GM21576 (cell line): ENCODE data around the gene CYP27B1.

Experiments
- ATAC-seq: cut with Tn5 transposase; IDR thresholded peaks from one replicate; pipeline ENCODE4 v1.9.1; 2021; ENCODE audit warnings: mild to moderate bottlenecking, moderate library complexity; ENCODE audit not compliant: unreplicated experiment

Gene CYP27B1

GRCh38 chr12:57751788-57752667, 14.8 kb downstream of the CYP27B1 start, which contains the start of gene CDK4:
Gene CDK4, minus strand, starts transcription at chr12:57752310. Its CDS starts 593 bp downstream, at chr12:57751717.
- ATAC-seq: peak; percentile 70

DNA sequence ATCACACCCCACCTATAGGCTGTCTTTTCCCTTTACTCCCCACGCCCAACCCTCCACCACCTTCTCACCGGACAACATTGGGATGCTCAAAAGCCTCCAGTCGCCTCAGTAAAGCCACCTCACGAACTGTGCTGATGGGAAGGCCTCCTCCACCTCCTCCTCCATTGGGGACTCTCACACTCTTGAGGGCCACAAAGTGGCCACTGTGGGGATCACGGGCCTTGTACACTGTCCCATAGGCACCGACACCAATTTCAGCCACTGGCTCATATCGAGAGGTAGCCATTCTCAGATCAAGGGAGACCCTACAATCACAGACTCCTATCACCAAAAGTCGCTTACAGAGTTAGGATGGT, 15.5 kb downstream of the CYP27B1 start:
- ATAC-seq: no peak

- ATAC-seq: no peak
Observed at GRCh38 chr12:57750561-57751431, 16.1 kb downstream of the CYP27B1 start.

DNA sequence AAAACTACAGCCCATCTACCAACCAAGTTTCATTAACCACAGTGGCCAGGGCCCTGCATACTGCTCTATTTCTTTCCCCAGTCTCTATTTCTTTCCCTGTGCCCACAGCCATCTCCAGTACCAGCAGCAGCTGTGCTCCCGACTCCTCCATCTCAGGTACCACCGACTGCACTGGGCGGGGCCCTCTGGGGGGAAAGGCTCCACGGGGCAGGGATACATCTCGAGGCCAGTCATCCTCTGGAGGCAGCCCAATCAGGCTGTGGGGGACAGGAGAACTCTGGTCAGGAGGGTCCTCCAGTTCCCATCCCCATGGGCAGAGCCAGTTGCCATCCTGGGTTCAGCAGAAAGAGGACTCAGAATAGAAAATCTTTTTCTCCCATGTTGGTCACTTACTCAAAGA, 17.8 kb downstream of the CYP27B1 start:
- ATAC-seq: no peak

- no peak for ATAC-seq
Observed at GRCh38 chr12:57746025-57746424, 20.9 kb downstream of the CYP27B1 start.

DNA sequence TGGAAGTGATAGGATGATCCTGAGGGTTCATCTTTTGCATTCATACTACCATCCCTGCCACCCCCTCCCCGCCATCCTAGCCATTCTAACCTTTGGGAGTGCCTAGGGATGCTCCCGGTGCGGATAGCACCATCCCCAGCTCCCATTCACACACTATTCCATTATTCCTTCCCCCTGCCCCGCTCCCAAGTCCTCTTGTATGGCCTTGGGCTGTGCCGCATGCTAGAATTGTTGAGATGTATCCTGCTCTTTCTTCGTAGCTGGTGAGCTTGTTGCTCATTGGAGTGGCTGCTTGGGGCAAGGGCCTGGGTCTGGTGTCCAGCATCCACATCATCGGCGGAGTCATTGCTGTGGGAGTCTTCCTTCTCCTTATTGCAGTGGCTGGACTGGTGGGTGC, 21.4 kb downstream of the CYP27B1 start:
- no peak for ATAC-seq

DNA sequence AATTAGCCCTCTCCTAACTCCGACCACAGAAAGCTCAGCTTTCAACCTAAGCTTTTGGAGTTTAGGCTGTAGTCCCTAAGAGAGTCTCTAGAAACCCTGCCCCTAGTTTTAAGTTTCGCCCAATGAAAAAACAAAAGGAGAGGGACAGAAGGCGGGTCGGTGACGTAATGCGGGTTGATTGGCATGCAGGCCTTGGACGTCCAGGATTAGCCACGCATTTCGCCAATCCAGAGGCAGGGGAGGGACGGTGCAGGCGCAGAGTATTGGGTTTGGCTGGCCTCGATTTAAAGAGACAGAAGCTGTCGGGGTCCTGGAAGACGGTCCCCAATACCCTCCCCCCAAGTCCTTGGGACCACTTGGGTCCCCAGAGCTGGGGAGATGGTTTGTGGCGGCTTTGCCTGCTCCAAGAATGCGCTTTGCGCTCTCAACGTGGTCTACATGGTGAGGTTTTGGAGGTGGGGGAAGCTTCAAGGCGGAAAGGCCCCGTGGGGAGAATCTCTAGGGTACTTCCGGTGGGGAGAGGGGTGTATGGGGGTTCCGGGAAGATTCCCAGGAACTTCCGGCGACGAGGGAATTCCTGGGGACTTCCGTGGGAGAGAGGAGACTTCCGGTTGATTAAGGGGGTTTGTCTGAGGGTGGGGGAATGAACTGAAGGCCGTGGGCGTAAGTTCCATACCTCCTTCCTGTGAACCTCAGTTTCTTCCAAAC, 21.9 kb downstream of the CYP27B1 start, which contains the start of gene TSPAN31:
Gene TSPAN31, plus strand, starts transcription at position 263 of the 708 bp plus-strand sequence. Its CDS starts 116 bp downstream, at position 379.
- peak; percentile 82 for ATAC-seq

GRCh38 chr12:57744194-57744776, 22.6 kb downstream of the CYP27B1 start:
- ATAC-seq: peak; percentile 25

DNA sequence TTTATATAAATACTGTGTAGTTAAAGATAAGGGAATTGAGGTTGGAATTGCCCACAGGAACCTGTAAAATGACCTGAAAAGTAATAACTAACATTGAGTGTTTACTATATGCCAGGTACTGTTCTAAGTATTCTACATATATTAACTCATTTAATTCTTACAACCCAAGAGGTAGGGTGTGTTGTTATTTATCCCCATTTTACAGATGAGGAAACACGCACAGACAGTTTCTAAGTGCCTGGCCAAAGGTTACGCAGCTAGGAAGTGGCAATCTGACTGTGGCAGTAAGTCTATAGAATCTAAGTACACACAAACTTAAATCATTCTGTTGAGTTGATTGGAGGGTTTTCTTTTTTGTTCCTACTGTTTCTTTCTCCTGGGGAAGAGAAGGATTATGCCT, 23.1 kb downstream of the CYP27B1 start:
- no peak for ATAC-seq

DNA sequence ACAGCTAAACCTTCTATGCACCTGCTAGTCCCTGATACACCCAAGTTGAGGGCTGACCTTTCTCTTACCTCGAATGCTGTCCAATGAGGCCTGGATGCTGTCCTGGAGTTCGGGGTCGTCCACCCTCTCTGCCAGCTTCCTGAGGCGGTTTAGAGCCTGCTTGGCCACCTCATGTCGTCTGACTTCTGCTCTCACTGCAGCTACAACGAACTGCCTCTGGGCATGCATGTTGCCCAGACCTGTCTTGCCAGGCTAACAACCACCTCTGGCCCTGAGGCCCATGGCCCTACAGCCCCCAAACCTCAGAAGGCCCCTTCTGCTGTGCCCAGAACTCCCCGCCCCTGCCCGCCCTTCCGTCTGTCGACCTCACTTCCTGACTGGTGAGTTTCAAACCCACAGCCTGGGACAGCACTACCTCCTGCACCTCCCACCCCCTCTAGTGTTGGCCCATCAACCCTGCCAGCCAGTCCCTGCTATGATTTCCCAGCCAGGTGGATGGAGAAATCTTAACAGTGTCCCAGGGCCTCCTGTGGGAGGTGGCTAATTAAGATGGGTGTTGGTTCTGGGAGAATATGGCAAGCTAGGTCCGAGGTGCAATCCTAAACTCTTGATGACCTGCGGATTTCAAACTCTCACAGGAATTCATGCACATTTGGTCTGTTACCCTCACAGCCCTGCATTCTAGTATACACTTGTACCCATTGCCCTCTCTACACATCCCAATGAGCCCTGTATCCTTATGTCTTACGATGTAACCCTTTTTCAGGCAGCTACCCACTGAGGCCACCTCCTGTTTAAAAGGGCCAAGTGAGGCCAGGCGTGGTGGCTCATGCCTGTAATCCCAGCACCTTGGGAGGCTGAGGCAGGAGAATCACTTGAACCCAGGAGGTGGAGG, 24.8 kb downstream of the CYP27B1 start:
- ATAC-seq: peak; percentile 60

- no peak for ATAC-seq
Observed at GRCh38 chr12:57741413-57741789, 25.5 kb downstream of the CYP27B1 start.

DNA sequence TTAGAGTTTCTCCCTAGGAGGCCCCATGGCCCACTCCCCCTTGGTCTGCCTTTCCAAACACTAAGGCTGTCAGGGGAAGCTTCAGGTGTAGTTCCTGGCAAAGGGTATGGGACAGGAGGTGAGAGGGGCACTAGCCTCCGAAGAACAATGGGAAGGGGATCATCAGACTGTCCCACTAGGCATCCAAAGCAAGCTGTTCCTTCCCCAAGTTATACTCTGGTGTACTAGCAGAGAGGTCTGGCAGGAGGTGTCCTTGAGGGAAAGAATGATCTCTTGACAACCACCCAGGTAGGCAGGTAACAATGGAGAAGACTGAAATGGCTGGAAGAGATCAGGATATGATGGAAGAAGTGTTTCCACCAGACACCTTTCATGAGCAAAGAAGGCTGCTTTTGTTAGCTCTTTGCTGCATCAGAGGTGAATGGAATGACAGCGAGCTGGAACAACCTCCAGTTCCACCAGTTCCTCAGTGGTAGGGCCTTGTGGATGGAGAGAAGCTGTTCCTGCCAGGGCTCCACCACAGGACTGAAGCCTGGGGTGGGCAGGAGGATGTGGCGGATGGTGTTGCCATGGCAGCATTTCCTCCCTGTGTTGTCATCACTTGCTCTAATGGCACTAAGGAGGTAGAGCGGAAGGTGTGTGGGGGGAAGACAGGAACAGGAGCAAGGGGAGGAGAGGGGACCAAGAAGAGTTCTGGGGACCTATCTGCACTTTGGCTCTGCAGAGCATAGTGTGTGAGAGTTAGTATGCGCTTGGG, 26.0 kb downstream of the CYP27B1 start:
- ATAC-seq: peak; percentile 39

- no peak for ATAC-seq
Observed at GRCh38 chr12:57739914-57740538, 26.9 kb downstream of the CYP27B1 start.

GRCh38 chr12:57739387-57739786, 27.5 kb downstream of the CYP27B1 start:
- ATAC-seq: no peak

DNA sequence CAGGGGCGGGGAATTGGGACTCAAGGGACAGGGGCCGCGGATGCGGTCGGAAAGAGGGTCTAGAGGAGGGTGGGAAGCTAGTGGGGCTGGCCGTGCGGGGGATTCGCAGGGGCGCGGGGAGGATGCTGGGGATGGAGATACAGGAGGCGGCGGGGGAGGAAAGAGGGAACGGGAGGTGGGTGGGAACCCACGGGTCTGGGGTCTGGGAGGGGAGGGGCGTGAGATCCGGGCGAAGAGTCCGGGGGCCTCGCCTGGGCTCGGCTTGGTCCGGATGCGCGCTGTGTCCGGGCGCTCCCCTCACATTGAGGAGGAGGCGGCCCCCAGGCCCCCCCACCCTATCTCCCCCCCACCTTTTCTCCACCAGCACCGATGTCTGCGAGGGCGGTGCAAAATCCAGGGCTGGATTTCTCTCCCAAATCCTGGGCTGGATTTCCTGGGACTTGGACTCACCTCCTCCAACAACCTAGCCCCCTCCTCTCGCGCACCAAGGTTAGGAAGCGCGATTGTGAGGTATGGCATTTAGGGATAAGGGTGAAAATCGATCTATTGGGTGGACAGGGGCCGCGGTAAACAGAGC, 28.1 kb downstream of the CYP27B1 start, which contains the start of gene AGAP2:
Gene AGAP2, minus strand, starts transcription at position 82 of the 577 bp plus-strand sequence. CDS start 496 bp downstream, outside the sequence.
- ATAC-seq: no peak

- ATAC-seq: no peak
Observed at GRCh38 chr12:57737467-57738460, 29.1 kb downstream of the CYP27B1 start.
